Spinal cord (tissue), 10 donors: ENCODE data around the gene PDZRN4. TPM values are rescaled to one million over a fixed set of nuclear protein-coding genes. Genes with fewer than 3 reads are reported as not detected.
"Not testable (repeated sequence)": the region's sequence is repeated elsewhere in the genome, so short reads cannot be mapped to it uniquely, and the experiment has no call there.

Experiments
- DNase-seq, 6 donors: peaks; one replicate each; pipeline versions ENCODE4 v3.0.0 to v3.0.0-alpha.2; 2013 to 2015; ENCODE audit warnings: low spot score in 6 of 6, low read depth in 4 of 6
- H3K27ac ChIP-seq: one replicate; pipeline ENCODE4 v1.5.1; 2013; ENCODE audit warnings: low read depth, low read length, control low read depth
- H3K27me3 ChIP-seq: one replicate; pipeline ENCODE4 v1.6.1; 2013; ENCODE audit warnings: low read length; ENCODE audit not compliant: control insufficient read depth, insufficient read depth
- H3K36me3 ChIP-seq: one replicate; pipeline ENCODE4 v1.6.1; 2013; ENCODE audit warnings: low read length; ENCODE audit not compliant: control insufficient read depth, insufficient read depth
- H3K4me1 ChIP-seq: one replicate; pipeline ENCODE4 v1.6.1; 2013; ENCODE audit warnings: low read length; ENCODE audit not compliant: control insufficient read depth, insufficient read depth
- H3K4me3 ChIP-seq: one replicate; pipeline ENCODE4 v1.5.1; 2013; ENCODE audit warnings: low read depth, low read length, control low read depth
- H3K9me3 ChIP-seq: one replicate; pipeline ENCODE4 v1.6.1; 2013; ENCODE audit warnings: low read length; ENCODE audit not compliant: control insufficient read depth, insufficient read depth
- WGBS: methylation state at CpG from one replicate; pipeline ENCODE4 v1.1.5; 2013; ENCODE audit warnings: missing lambda C conversion rate; ENCODE audit not compliant: insufficient coverage; 5-methylcytosine and 5-hydroxymethylcytosine counted together
- polyA plus RNA-seq, 2 donors: library from polyadenylated mRNA; unstranded; fragments of 120-200 nt; gene quantifications; one replicate each; pipeline ENCODE4 v1.2.1, GENCODE V29; 2013; ENCODE audit not compliant: insufficient read length in 2 of 2
- total RNA-seq, 2 donors: library from RNA; depleted of rRNA in 1 of 2; stranded (reverse); fragments of 120-200 nt in 1 of 2; fragments of >200 nt in 1 of 2; gene quantifications; one replicate each; pipeline versions ENCODE4 v1.2.3 to v1.2.4, GENCODE V29; 2013 to 2014
- donor health status: healthy.

Gene PDZRN4
- total and polyA plus RNA-seq, 4 donors = 5.4 to 10.9 (median 7.6) TPM

DNA sequence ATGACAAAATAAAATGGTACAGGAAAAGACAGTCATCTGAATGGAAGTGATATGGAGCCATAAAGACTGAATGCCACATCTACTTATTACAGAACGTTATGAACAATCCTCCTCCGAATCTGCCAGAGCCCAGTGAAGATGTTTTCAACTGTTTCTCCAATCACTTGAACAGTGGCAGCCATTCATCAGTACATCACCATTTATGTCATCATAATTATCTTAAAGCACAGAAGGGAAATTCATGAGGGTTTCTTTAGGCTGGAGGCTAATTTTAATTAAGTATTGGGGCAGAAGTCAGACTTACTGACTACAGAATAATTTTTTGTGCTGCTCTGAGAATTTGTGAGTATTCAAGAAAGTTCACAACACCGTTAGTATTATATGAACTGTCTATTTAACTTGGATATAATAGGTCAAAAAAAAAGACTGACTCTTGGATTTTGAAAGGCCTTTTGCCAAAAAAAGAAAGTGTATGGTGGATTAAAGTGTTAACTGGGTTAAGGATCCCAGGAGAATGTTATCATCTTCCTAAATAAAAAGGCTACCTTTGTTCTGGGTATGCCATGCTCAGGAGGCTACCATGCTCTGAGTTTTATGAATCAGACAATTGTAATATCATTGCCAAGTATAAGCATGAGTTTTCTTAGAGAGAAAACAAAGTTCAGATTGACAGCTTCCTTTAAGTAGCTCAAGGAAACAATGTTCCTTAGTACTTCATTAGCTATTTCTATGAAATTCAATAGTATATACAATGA lies 40.1 kb downstream of the PDZRN4 start:
- Histone ChIP-seq H3K36me3 (no peaks in the 10 kb centered on the region), H3K4me3 (no peak overlapping the region), H3K27ac (no peak overlapping the region), H3K27me3 (no peaks in the 10 kb centered on the region), H3K4me1 (no peaks in the 10 kb centered on the region), H3K9me3 (no peaks in the 10 kb centered on the region)
- no CpG with 5 or more reads among the region's 3 CpGs for WGBS
- no peak for DNase-seq

DNA sequence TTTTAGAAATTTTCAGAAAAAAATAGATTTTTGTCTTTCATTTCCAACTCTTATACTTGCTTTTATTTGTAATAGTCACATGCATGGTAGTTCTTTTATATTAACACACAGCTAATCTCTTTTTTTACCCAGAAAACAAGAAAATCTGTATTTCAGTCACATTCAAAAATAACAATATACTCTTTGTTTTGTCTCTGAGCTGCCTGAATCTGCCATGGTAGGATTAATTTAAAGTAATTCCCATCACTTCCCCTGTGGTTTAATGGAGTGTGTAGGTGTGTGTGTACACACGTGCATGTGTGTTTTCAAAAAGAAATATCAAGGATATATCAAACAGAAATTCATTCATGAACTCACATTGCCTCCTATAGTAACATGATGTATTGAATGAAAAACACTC lies 42.6 kb downstream of the PDZRN4 start:
- no CpG with 5 or more reads among the region's 1 CpG for WGBS
- Histone ChIP-seq H3K9me3 (no peaks in the 10 kb centered on the region), H3K27me3 (no peaks in the 10 kb centered on the region), H3K4me1 (no peaks in the 10 kb centered on the region), H3K27ac (no peak overlapping the region), H3K36me3 (no peaks in the 10 kb centered on the region), H3K4me3 (no peak overlapping the region)
- DNase-seq = peak in 1 of 6 donors; percentile 20

GRCh38 chr12:41234692-41235091 lies 46.6 kb downstream of the PDZRN4 start:
- no peaks in the 10 kb centered on the region for H3K36me3 ChIP-seq
- no CpG with 5 or more reads among the region's 4 CpGs for WGBS

DNA sequence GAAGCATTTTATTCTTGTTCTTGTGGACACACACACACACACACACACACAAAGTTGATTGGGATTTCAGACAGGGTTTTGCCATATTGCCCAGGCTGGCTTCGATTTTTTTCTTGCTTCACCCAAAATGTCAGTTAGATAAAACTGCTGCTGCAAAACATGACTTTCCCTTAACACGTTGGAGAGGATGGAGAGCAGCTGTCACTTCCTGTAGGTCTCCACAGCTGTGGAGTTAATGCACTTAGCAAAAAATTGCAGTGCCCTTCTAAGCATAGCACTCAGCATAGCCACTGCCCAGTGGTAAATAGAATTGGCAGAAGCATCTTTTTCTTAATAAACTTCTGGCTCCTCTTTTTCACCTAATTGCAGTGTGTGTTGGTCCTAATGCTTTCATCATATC lies 54.5 kb downstream of the PDZRN4 start:
- Histone ChIP-seq H3K4me3 (no peak overlapping the region), H3K9me3 (no peaks in the 10 kb centered on the region), H3K27ac (no peak overlapping the region), H3K4me1 (no peaks in the 10 kb centered on the region), H3K36me3 (no peaks in the 10 kb centered on the region), H3K27me3 (no peaks in the 10 kb centered on the region)
- no CpG with 5 or more reads among the region's 2 CpGs for WGBS
- no peak for DNase-seq

More at GRCh38 chr12:41234692-41235091, 46.6 kb downstream of the PDZRN4 start:
- Histone ChIP-seq H3K27ac (no peak overlapping the region), H3K9me3 (no peaks in the 10 kb centered on the region), H3K4me1 (no peaks in the 10 kb centered on the region), H3K27me3 (no peaks in the 10 kb centered on the region), H3K4me3 (no peak overlapping the region)
- DNase-seq = no peak

GRCh38 chr12:41248391-41248790 lies 60.3 kb downstream of the PDZRN4 start:
- Histone ChIP-seq H3K36me3 (no peaks in the 10 kb centered on the region), H3K27ac (no peak overlapping the region), H3K4me3 (no peak overlapping the region), H3K27me3 (no peaks in the 10 kb centered on the region), H3K9me3 (no peaks in the 10 kb centered on the region), H3K4me1 (no peaks in the 10 kb centered on the region)
- no peak for DNase-seq
- no CpG with 5 or more reads among the region's 2 CpGs for WGBS

DNA sequence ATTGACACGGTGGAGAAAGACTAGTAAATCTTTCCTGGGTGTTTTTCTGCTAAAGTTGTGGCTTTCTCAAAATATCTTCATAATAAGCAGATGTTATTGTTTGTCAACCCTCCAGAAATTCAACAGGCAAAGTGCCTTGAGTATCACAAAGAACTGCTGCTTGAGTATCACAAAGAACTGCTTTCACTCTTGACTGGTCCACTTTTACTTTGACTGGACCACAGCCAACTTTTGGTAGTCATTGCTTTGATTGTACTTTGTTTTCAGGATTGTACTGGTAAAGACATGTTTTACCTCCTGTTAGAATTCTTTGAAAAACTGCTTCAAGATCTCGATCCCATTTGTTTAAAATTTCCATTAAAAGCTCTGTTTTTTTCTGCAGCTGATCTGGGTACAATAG lies 62.6 kb downstream of the PDZRN4 start:
- Histone ChIP-seq H3K27me3 (no peaks in the 10 kb centered on the region), H3K27ac (no peak overlapping the region), H3K36me3 (no peaks in the 10 kb centered on the region), H3K4me1 (no peaks in the 10 kb centered on the region), H3K9me3 (no peaks in the 10 kb centered on the region), H3K4me3 (no peak overlapping the region)
- peak in 1 of 6 donors; percentile 39 for DNase-seq
- WGBS = no CpG with 5 or more reads among the region's 2 CpGs

DNA sequence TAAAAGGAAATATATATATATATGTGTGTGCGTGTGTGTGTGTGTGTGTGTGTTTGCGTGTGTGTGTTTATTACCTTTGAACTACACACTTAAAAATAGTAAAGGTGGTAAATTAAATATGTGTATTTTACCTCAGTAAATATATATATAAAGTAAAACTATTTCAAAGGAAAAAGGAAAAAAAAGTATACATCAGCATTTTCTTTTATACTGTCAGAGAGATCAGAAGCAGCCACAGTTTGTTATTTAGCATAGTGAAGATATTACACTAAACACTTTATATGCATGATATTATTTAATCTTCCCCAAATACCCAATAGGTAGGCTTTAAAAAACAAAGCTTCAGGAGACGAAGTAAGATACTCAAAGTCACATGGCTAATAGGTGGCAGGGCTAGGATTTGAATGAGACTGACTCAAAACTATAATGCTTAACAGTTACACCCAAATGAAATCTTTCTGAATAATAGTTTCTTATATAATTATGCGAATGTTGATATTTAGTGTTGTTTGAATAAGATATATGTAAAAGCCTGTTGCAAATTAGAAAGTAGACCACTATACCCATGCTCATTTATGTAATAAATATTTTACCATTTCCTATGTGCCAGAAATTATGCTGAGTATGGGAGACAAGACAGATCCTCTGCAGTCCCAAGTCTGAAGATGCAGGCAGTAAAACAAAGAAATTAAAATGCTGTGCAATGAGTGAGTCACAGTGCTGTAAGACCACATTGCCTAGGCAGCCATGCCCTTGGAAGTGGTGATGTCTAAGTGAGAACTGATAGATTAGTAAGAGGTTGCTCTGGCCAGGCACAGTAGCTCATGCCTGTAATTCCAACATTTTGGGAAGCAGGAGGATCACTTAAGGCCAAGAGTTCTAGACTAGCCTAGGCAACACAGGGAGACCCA lies 66.1 kb downstream of the PDZRN4 start:
- Histone ChIP-seq H3K36me3 (no peaks in the 10 kb centered on the region), H3K9me3 (no peaks in the 10 kb centered on the region), H3K4me1 (no peaks in the 10 kb centered on the region), H3K27ac (no peak overlapping the region), H3K4me3 (no peak overlapping the region), H3K27me3 (no peaks in the 10 kb centered on the region)
- no peak for DNase-seq
- no CpG with 5 or more reads among the region's 4 CpGs for WGBS

GRCh38 chr12:41263196-41263595 lies 75.1 kb downstream of the PDZRN4 start:
- H3K36me3 ChIP-seq, H3K27ac ChIP-seq, H3K27me3 ChIP-seq, H3K4me3 ChIP-seq, H3K9me3 ChIP-seq, H3K4me1 ChIP-seq, DNase-seq: not testable (repeated sequence)
- WGBS = 93% methylated on average over 4 of the region's 6 CpGs

GRCh38 chr12:41264281-41264680 lies 76.2 kb downstream of the PDZRN4 start:
- DNase-seq = peak in 2 of 6 donors; percentile 30 to 67
- H3K9me3 ChIP-seq = no peaks in the 10 kb centered on the region
- H3K27ac ChIP-seq = no peak overlapping the region
- no peaks in the 10 kb centered on the region for H3K36me3 ChIP-seq
- no peak overlapping the region for H3K4me3 ChIP-seq
- no peaks in the 10 kb centered on the region for H3K27me3 ChIP-seq
- no peaks in the 10 kb centered on the region for H3K4me1 ChIP-seq
